ENCODE measurements around the gene ABHD15. TPM values are rescaled to one million over a fixed set of nuclear protein-coding genes. Genes with fewer than 3 reads are reported as not detected.

The ABHD15 gene
- total RNA-seq, 1 experiment from 2014 or later: 8.2 TPM

- BruUV-seq (replicated peaks): no TSS peak
- ChIA-PET RAD21 (ENCODE audit: low non-redundant PET in 1 of 2, low total read pairs in 2 of 2, uncharacterized antibody in 2 of 2, unreplicated experiment in 2 of 2) (no interaction called here), POLR2A (no interaction called here), CTCF (interaction anchor here (1.0 kb wide), 1 partner anchor 7 kb away, joined by 4 read pairs; no protein-coding TSS in a partner anchor)
- H3K4me1 ChIP-seq (ENCODE audit: control insufficient read depth in 1 of 2, insufficient read depth in 2 of 2, low read length in 2 of 2): peaks cover 13 to 53% of the 10 kb centered on the region in 2 experiments; a peak in 3 of 4 replicates
- no peak overlapping the region for H2AFZ ChIP-seq (ENCODE audit: low read depth, low read length, poor library complexity, severe bottlenecking)
- H3K79me2 ChIP-seq (ENCODE audit: insufficient read depth, low read length): peaks cover 62% of the 10 kb centered on the region
- H3K4me3 ChIP-seq (replicated peaks in 1 of 2; ENCODE audit: low read depth in 1 of 2, low read length in 2 of 2): no peak overlapping the region
- no peaks in the 10 kb centered on the region for H4K20me1 ChIP-seq (ENCODE audit: insufficient read depth)
- DNase-seq (ENCODE audit: low read depth, low spot score): no peak
- no peaks in the 10 kb centered on the region for H3K27me3 ChIP-seq (ENCODE audit: insufficient read depth, low read length)
- H3K4me2 ChIP-seq (ENCODE audit: low read length): no peak overlapping the region
- TF ChIP-seq POLR2A (IDR thresholded peaks at IDR 0.05; ENCODE audit: borderline replicate concordance, extremely low read depth, insufficient read depth, insufficient read length): no peak
- TF ChIP-seq REST (IDR thresholded peaks at IDR 0.05; ENCODE audit: low read depth): no peak
- TF ChIP-seq CTCF (IDR thresholded peaks at IDR 0.05 in 2 of 3, conservative IDR thresholded peaks at IDR 0.05 in 1 of 3; ENCODE audit: borderline replicate concordance in 1 of 3, insufficient read depth in 1 of 3, low read depth in 2 of 3, low read length in 2 of 3): no peak
- TF ChIP-seq POLR2AphosphoS5 (IDR thresholded peaks at IDR 0.05; ENCODE audit: low read depth, low read length): no peak
- TF ChIP-seq SP1 (IDR thresholded peaks at IDR 0.05; ENCODE audit: low read depth): no peak
- TF ChIP-seq ELF1 (IDR thresholded peaks at IDR 0.05; ENCODE audit: borderline replicate concordance, low read depth): no peak
- TF ChIP-seq TCF7L2 (IDR thresholded peaks at IDR 0.05; ENCODE audit: borderline replicate concordance, extremely low read depth, insufficient read depth, insufficient read length): no peak
- no peak for TF ChIP-seq EZH2 (IDR thresholded peaks at IDR 0.05)
- no peak for TF ChIP-seq ZNF274 (IDR thresholded peaks at IDR 0.05; ENCODE audit: low read depth, low read length)
- no peak for TF ChIP-seq EZH2phosphoT487 (IDR thresholded peaks at IDR 0.05; ENCODE audit: borderline replicate concordance)
- no peak for TF ChIP-seq RAD21 (IDR thresholded peaks at IDR 0.05; ENCODE audit: low read depth)
- no peak for TF ChIP-seq MAX (IDR thresholded peaks at IDR 0.05)
- TF ChIP-seq EGR1 (IDR thresholded peaks at IDR 0.05; ENCODE audit: low read depth): no peak
- TF ChIP-seq SRF (IDR thresholded peaks at IDR 0.05; ENCODE audit: low read depth): no peak
- no peak for TF ChIP-seq ZBTB33 (IDR thresholded peaks at IDR 0.05; ENCODE audit: extremely low read depth, insufficient replicate concordance, low read length)
- no peak for TF ChIP-seq CBX3 (IDR thresholded peaks at IDR 0.05; ENCODE audit: low read depth)
- TF ChIP-seq FOSL1 (IDR thresholded peaks at IDR 0.05; ENCODE audit: low read depth): no peak
- TF ChIP-seq ZFX (IDR thresholded peaks at IDR 0.05): no peak
- TF ChIP-seq CEBPB (IDR thresholded peaks at IDR 0.05; ENCODE audit: low read depth): no peak
- intact Hi-C loops (cut with micrococcal nuclease): no loop called here
- no peak for ATAC-seq
- H3K9me3 ChIP-seq (ENCODE audit: control insufficient read depth in 1 of 2, insufficient read depth in 1 of 2, low read depth in 1 of 2, low read length in 2 of 2): no peaks in the 10 kb centered on the region
- H3K9ac ChIP-seq (ENCODE audit: low read length): no peak overlapping the region
- no peaks in the 10 kb centered on the region for H3K9me2 ChIP-seq (ENCODE audit: insufficient read depth)
- H3K36me3 ChIP-seq (ENCODE audit: control insufficient read depth in 1 of 2, insufficient read depth in 2 of 2, low read length in 2 of 2): peaks cover 2 to 4% of the 10 kb centered on the region in 2 experiments; a peak in 2 of 4 replicates
- H3K27ac ChIP-seq (ENCODE audit: low read depth, low read length): peak overlapping the region; percentile 32; the same call in 1 of the 2 replicates
Observed at GRCh38 chr17:29584452-29585079, 17.7 kb upstream of the ABHD15 start.

Measured in HCT116 (cell line).